Left renal cortex interstitium (tissue), 4 donors: ENCODE data around the gene CD300H. TPM values are rescaled to one million over a fixed set of nuclear protein-coding genes. Genes with fewer than 3 reads are reported as not detected.
A peak's percentile ranks its signal among the peaks of the same experiment; 100 is the strongest.

Experiments
- DNase-seq, 4 donors: peaks; one replicate each; pipeline ENCODE4 v3.0.0-alpha.2; 2013; ENCODE audit warnings: low read depth in 4 of 4, low spot score in 2 of 4, missing footprints in 1 of 4
- polyA plus RNA-seq, 4 donors: library from polyadenylated mRNA; unstranded; fragments of 120-200 nt; gene quantifications; one replicate each; pipeline ENCODE4 v1.2.1, GENCODE V29; 2013; ENCODE audit not compliant: insufficient read length in 4 of 4

Gene CD300H
- polyA plus RNA-seq: under 1 TPM in 1 of 4 donors, not detected in 3; 0.34 TPM

GRCh38 chr17:74567397-74567796, at the start of gene CD300H:
Gene CD300H (minus strand): TSS chr17:74567509.
- no peak for DNase-seq

- DNase-seq: no peak
Observed at GRCh38 chr17:74616696-74617095, 49.4 kb upstream of the CD300H start.

DNA sequence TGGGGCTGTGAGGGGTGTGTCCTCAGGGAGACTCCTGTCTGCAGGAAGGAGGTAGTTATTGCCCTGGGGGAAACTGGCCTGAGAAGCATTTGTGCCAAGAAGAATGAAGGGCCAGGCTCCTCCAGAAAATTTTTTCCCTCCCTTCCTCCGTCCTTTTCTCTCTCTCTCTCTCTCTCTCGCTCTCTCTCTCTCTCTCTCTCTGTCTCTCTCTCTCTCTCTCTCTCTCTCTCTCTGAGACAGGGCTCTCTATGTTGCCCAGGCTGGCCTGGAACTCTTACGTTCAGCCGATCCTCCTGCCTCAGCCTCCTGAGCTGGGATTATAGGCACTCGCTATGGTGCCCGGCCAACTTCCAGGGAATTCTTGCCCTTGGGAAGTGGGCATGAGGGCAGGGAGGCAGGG, 44.7 kb upstream of the CD300H start:
- no peak for DNase-seq

GRCh38 chr17:74610108-74610507, 42.8 kb upstream of the CD300H start:
- DNase-seq: peak in 2 of 4 donors; percentile 26 to 28

- no peak for DNase-seq
Observed at GRCh38 chr17:74608511-74608910, 41.2 kb upstream of the CD300H start.

DNA sequence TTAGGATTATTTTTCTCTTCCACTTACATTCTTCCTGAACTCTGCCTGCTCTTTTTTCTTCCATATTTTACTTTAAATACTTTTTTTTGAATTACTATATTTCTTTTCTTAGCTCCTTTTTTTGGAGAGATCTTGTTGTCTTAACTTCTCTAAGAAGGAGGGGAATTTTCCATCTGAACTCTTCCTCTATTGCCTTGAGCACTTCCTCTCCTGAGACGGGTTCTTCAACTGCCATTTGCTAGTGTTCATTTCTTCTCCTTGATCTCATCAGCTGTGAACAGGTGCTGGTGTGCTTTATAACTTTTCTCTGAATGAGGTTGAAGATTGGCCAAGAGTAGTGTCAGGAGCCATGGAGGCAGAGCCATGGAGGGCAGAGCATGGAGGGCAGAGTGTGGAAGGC, 39.9 kb upstream of the CD300H start:
- no peak for DNase-seq

DNA sequence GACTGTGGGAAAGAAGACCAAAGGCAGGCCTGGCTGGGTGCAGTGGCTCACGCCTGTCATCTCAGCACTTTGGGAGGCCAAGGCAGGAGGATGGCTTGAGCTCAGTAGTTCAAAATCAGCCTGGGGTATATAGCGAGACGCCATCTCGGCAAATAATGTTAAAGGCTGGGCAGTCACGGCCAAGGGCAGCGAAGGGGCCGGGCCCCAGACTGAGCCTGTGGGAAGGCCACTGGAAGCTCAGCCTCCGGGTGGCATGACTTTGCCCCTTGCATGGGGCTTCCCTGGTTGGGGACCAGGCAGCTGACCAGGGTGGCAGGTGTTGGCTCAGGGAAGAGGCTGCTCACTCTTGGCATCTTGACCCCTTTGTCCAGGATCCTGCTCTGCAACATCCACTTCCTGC, 38.7 kb upstream of the CD300H start:
- DNase-seq: no peak

DNA sequence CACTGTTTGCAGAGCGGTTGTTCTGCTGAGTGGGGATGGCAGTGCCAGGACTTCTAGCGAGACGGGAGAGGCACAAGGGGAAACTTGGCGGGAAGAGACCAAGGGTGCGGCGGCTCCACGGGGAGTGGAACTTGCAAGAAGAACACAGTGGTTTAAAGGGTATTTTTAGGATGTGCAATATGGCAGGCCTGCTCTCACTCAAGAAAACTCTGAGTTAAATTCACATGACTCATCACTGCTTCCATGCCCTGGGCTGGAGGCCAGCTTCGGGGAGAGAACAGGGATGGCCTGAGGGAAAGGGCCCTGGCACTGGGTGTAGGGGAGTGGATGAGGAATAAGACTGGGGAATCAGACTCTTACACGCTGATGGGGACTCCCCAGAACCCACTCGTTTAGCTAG, 38.1 kb upstream of the CD300H start:
- no peak for DNase-seq

GRCh38 chr17:74604761-74605160, 37.5 kb upstream of the CD300H start:
- DNase-seq: no peak

- no peak for DNase-seq
Observed at GRCh38 chr17:74604200-74604599, 36.9 kb upstream of the CD300H start.

DNA sequence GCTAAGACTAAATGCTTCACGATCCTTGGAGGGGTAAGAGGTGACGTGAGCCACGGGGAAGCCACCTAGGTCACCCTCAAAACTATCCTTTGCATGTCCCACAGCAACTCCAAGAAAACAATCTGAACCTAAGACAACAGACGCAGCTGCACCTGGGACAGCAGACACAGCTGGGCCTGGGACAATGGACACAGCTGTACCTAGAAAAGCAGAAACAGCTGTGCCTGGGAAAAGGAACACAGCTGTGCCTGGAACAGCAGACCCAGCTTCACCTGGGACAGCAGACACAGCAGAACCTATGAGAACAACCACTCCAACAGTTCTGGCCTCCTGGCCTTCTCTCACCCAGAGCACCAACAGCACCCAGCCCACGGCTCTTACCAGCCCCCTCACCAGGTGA, 36.4 kb upstream of the CD300H start:
- no peak for DNase-seq

- DNase-seq: no peak
Observed at GRCh38 chr17:74603037-74603635, 35.8 kb upstream of the CD300H start.

DNA sequence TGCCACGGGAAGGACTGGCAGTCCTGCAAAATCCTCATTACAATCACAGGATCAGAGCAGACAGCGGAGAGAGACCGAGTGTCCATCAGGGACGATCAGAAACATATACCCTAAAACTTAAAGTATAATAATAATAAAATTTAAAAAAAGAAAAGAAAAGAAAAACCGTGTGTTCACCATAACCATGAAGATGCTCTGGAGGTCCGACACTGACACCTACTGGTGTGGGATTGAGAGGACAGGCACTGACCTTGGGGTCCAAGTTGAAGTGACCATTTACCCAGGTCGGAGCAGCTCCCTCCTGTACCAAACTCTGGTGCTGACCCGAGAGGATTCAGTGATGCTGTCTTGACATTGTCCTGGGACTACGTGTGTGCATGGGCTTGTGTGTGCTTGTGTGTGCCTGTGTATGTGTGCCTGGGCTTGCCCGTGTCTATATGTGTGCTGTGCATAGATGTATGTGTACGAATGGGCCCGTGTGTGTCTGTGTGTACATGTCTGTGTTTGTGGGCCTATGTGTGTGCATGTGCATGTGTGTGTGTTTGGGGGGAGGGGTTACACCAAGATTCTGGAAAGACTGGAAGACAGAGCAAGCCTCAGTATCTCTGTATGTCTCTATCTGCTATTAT, 34.7 kb upstream of the CD300H start:
- DNase-seq: no peak

DNA sequence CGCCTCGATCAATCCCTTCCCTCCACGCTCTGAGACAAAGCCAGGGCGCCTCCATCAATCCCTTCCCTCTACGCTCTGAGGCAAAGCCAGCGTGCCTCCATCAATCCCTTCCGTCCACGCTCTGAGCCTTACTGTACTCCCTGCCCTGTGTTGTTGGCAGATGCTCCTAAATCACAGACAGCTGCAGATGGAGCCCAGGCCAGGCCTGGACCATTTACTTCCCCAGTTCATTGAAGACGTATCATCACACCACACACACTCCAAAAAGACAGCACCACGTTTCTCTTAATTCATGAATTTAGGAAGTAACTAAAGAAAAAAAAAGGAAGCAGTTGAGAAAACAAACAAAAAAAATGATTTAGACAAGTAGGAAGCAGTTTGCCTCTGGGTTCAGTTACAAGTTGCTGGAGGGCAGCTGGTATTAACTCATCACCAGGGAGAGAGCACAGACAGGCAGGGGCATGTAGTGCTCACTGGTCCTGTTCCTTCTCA, 32.2 kb upstream of the CD300H start:
- DNase-seq: peak in 1 of 4 donors; percentile 2

GRCh38 chr17:74599023-74599399, 31.7 kb upstream of the CD300H start:
- DNase-seq: no peak

DNA sequence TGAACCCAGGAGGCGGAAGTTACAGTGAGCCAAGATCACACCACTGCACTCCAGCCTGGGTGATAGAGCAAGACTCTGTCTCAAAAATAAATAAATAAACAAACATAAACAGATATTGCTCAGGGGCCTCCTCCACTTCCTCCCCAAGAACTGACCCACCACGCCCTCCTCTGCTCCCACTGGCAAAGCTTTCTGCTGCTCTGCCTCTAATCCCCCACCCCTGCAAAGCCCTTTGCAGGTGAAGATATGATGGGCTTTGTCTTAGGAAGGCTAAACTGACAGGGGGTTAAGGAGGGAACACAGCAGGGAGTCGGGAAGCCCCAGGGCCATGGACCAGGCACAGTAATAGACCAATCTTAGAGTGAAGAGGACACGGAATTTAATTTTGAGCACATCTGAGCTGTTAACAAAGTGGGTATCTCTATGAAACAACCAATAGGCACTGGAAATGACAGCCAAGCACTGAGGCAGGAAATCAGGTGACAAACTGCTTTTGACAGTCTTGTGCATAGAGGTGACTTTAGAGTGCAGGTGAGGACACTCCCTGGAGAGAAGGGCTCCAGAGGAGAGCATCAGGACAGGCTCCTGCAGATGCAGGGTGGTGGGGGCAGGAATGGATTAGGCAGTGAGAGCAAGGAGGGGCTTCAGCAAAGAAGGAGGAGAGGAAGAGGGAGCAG, 31.2 kb upstream of the CD300H start:
- DNase-seq: no peak

- no peak for DNase-seq
Observed at GRCh38 chr17:74597069-74597790, 29.9 kb upstream of the CD300H start.

DNA sequence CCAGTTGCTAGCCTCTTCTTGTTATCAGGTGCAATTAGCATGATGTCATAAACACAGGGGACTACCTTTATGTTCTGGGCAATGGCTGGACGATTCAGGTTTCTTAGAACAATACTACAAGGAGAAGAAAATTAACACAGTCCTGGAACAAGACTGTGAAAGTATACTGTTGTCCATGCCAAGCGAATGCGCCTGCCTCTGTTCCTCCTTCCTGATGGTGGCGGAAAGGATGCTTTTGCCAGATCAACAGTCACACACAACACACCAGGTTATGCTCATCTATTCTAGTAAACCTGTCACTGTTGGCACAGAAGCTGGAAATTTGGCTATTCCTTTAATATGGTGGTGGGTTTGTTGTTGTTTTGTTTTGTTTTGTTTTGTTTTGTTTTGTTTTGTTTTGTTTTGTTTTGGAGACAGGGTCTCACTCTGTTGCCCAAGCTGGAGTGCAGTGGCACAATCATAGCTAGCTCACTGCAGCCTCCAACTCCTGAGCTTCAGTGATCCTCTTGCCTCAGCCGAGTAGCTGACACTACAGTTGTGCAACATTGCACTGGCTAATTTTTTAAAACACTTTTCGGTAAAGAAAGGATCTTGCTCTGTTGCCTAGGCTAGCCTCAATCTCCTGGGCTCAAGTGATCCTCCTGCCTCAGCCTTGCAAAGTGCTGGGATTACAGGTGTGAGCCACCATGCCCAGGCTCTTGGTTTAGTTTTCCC, 27.9 kb upstream of the CD300H start:
- DNase-seq: no peak

DNA sequence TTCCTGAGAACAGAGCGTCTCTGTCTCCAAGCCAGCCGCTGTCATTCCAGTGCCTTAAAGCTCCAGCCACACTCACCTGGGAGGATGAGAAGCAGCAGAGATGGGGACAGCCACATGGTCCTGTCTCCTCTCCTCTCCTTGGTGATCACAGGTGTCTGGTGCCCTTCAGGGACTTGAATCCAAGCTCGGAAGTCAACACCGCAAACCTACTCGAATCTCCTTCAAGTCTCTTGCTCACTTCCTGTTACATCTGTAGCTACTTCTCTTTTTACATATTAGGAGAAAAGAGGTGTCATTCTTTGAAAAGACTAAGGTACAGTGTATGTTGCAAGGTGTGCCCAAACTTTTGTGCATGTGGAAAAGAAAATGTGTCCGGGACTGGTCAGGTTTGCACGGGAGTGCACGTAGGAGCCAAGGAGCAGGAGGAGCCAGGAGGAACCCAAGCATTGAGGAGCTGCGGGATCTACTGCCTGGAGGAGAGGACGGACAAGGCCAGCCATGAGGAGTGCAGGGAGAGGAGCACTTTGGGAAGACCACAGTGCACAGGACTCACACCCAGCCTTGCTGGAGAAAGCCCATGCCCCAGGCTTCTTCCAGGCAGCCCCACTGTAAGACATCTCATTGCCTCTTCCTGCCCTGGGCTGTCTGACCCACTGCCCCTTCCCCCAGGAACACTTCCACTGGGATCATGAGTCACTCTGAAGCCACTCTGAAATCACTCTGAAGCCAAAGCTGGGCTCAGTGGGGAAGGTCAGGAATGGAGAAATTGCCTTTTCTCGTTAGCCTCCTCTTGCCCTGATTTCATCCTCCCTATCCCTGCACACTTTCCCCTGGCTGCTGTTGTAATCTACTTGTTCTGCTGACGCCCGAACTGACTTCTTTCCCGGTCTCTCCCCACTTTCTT, 25.0 kb upstream of the CD300H start, which contains the start of gene CD300LD:
Gene CD300LD (minus strand): TSS at position 197 of the 904 bp plus-strand sequence. CDS start 81 bp downstream, at position 116.
- no peak for DNase-seq
